Gastrocnemius medialis (tissue), 4 donors: ENCODE results near the gene VAC14.

Experiments used
- CTCF ChIP-seq, 5 experiments: fragments of 450-650 bp in 3 of 5; fragments of 200-600 bp in 2 of 5; sonication (generic) in 2 of 5; IDR thresholded peaks in 4 of 5; conservative IDR thresholded peaks in 1 of 5; 1 replicate in 4 of 5; 2 replicates in 1 of 5; pipeline ENCODE4 v1.5.1; 2016 to 2019; ENCODE audit warnings: antibody characterized with exemption in 5 of 5, mild to moderate bottlenecking in 3 of 5, moderate library complexity in 3 of 5
- POLR2A ChIP-seq, 2 donors: fragments of 450-650 bp; IDR thresholded peaks; one replicate each; pipeline ENCODE4 v1.6.1; 2017; ENCODE audit warnings: antibody characterized with exemption in 2 of 2, mild to moderate bottlenecking in 2 of 2, moderate library complexity in 2 of 2

GRCh38 chr16:70804734-70805169, 3.8 kb upstream of the VAC14 start:
- TF ChIP-seq CTCF (IDR thresholded peaks at IDR 0.05 in 4 of 5, conservative IDR thresholded peaks at IDR 0.05 in 1 of 5) (no peak), POLR2A (IDR thresholded peaks at IDR 0.05) (no peak)
